Colonic mucosa (tissue), 4 donors: ENCODE results near the gene AMPH. TPM values are rescaled to one million over a fixed set of nuclear protein-coding genes. Genes with fewer than 3 reads are reported as not detected.

ENCODE experiments used
- DNase-seq: peaks from one replicate; pipeline ENCODE4 v3.0.0-alpha.2; 2020
- H3K27ac ChIP-seq: fragments of 200-600 bp; one replicate; pipeline ENCODE4 v1.8.0; 2021
- H3K27me3 ChIP-seq: fragments of 200-600 bp; one replicate; pipeline ENCODE4 v1.8.0; 2021
- H3K36me3 ChIP-seq: fragments of 200-600 bp; one replicate; pipeline ENCODE4 v1.8.0; 2021
- H3K4me1 ChIP-seq: fragments of 200-600 bp; one replicate; pipeline ENCODE4 v1.8.0; 2021; ENCODE audit warnings: mild to moderate bottlenecking
- H3K4me3 ChIP-seq: fragments of 200-600 bp; one replicate; pipeline ENCODE4 v1.8.0; 2021
- H3K9ac ChIP-seq, 2 donors: one replicate each; pipeline ENCODE4 v1.7.0; 2013; ENCODE audit warnings: control low read depth in 2 of 2, low read depth in 2 of 2, low read length in 2 of 2
- H3K9me3 ChIP-seq: fragments of 200-600 bp; one replicate; pipeline ENCODE4 v1.8.0; 2021
- intact Hi-C: fragments of 100-400 bp; cut with DNase I; formaldehyde crosslinking; loops from one replicate; pipeline ENCODE4 v1.14.1; 2022
- total RNA-seq, 2 donors: library from RNA; stranded (reverse); fragmentation: NEBNext Ultra II Directional in 1 of 2; extraction: Animal tissue kit (Norgen Biotek cat#: 25700) in 1 of 2; gene quantifications; one replicate each; pipeline ENCODE4 v1.2.1, GENCODE V29; 2021
- TF ChIP-seq, protein P1 (sequence below): fragments of 200-600 bp; IDR thresholded peaks from one replicate; pipeline ENCODE4 v1.8.0; 2022; ENCODE audit warnings: antibody characterized with exemption, mild to moderate bottlenecking
- donor health status: healthy.
- donor health status: DM: no; HTN: no; CAD: no.
- donor health status: DM: no; HTN: no; CAD: no.

Gene AMPH
- total RNA-seq, 2 donors from 2014 or later = 0.49 to 1.1 TPM

DNA sequence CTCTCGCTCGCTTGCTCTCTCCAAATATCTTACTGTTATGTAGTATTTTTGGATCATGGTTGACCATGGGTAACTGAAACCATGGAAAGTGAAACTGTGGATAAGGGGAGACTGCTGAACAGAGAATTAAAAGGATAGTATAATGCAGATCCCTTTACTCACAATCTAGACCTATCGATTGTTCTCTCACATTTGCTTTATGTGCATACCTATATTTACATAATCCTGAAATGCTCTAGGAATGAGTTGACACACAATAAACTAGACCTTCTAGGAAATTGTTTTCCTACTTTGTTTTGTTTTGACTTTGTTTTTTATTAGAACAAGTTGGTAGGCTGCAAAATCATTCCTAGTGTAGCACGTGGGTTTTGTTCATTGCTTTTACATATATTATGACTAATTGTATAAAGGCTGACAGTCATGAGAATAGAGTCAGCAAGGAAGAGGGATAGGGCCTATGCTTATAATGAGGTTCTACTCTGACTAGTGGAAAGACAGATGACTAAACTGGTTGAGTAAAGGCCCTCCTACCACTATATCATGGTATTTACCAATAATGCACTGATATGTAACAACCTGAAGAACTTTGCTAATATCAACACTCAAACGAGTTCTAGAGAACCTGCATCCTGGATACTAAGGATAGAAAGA is 182.5 kb downstream of the AMPH start:
- intact Hi-C loops = no loop called here
- Histone ChIP-seq H3K4me1 (no peaks in the 10 kb centered on the region), H3K27ac (no peak overlapping the region), H3K36me3 (no peaks in the 10 kb centered on the region), H3K9ac (no peak overlapping the region), H3K27me3 (no peaks in the 10 kb centered on the region), H3K9me3 (no peaks in the 10 kb centered on the region), H3K4me3 (no peak overlapping the region)
- DNase-seq = no peak
- TF ChIP-seq, protein P1, sequence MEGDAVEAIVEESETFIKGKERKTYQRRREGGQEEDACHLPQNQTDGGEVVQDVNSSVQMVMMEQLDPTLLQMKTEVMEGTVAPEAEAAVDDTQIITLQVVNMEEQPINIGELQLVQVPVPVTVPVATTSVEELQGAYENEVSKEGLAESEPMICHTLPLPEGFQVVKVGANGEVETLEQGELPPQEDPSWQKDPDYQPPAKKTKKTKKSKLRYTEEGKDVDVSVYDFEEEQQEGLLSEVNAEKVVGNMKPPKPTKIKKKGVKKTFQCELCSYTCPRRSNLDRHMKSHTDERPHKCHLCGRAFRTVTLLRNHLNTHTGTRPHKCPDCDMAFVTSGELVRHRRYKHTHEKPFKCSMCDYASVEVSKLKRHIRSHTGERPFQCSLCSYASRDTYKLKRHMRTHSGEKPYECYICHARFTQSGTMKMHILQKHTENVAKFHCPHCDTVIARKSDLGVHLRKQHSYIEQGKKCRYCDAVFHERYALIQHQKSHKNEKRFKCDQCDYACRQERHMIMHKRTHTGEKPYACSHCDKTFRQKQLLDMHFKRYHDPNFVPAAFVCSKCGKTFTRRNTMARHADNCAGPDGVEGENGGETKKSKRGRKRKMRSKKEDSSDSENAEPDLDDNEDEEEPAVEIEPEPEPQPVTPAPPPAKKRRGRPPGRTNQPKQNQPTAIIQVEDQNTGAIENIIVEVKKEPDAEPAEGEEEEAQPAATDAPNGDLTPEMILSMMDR = no peak

DNA sequence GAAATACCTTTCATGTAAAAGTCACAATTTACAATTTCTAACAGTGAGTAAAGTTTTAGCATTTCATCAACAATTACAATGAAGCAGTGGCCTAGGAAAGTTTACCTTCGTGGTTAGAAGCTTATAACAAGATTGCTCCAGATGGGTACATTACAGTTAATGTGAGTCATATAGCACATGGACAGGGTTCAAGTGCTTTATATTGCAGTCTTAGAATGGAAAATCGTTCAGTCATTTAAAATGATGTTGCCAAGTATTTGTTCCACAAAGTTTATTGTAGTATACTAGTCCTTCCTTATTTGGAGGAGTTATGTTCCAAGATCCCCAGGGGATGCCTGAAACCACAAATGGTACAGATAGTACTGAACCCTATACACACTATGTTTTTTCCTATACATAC is 183.1 kb downstream of the AMPH start:
- H3K9me3 ChIP-seq = no peaks in the 10 kb centered on the region
- intact Hi-C loops = no loop called here
- no peak overlapping the region for H3K9ac ChIP-seq
- no peak overlapping the region for H3K27ac ChIP-seq
- no peaks in the 10 kb centered on the region for H3K27me3 ChIP-seq
- H3K4me1 ChIP-seq = no peaks in the 10 kb centered on the region
- no peak overlapping the region for H3K4me3 ChIP-seq
- TF ChIP-seq, protein P1 = no peak
- H3K36me3 ChIP-seq = no peaks in the 10 kb centered on the region
- no peak for DNase-seq

DNA sequence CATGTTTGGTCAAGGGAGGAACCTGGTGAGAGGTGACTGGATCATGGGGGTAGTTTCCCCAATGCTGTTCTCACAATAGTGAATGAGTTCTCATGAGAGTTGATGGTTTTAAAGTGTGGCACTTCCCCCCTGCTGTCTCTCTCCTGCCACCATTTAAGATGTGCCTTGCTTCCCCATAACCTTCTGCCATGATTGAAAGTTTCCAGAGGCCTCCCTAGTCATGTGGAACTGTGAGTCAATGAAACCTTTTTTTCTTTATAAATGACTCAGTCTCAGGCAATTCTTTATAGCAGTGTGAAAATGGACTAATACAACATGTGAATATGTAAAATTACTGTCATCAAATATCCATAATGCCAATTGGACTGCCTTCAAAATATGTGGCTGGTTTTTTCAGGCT is 192.2 kb downstream of the AMPH start:
- H3K4me3 ChIP-seq = no peak overlapping the region
- no peak for DNase-seq
- TF ChIP-seq, protein P1 = no peak
- intact Hi-C loops = no loop called here
- H3K4me1 ChIP-seq = no peaks in the 10 kb centered on the region
- no peaks in the 10 kb centered on the region for H3K36me3 ChIP-seq
- no peaks in the 10 kb centered on the region for H3K27me3 ChIP-seq
- no peaks in the 10 kb centered on the region for H3K9me3 ChIP-seq
- no peak overlapping the region for H3K9ac ChIP-seq
- no peak overlapping the region for H3K27ac ChIP-seq

DNA sequence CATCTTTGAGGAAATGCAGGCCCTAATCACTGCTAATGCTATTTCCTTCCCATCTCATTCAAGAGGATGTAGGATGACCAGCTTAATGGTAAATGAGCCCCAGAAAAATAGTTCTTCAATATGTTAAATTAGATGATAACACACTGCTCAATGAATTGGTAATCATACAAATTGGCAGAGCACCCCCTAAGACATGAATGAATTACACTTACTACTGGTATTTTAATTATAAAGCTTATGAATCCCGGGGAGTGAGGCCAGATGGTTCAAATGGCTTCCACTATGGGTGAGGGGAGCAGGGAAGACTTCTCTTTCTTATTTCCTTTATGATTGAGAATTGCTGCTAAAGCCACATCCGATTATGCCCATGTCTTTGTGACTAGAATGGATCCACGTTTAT is 198.5 kb downstream of the AMPH start:
- no peak overlapping the region for H3K27ac ChIP-seq
- no peaks in the 10 kb centered on the region for H3K27me3 ChIP-seq
- no peaks in the 10 kb centered on the region for H3K4me1 ChIP-seq
- no peaks in the 10 kb centered on the region for H3K9me3 ChIP-seq
- intact Hi-C loops = no loop called here
- no peak overlapping the region for H3K4me3 ChIP-seq
- TF ChIP-seq, protein P1 = no peak
- H3K9ac ChIP-seq = no peak overlapping the region
- DNase-seq = no peak
- no peaks in the 10 kb centered on the region for H3K36me3 ChIP-seq

DNA sequence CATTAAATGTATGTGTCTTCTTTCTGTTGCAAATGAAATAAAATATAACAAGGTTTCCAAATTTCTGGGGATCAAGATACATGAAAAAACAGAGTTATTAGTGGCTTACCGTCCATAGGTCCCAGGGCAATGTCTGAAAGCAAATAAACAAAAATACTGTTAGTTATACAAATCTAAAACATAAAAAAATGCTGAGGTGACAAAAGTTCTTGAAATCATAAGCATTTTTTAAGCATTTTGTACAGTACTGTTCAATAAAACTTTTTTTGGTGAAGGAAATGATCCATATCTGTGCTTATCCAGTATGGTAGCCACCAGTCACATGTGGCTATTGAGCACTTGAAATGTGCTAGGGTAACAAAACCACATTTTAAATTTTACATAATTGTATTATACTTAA is 199.1 kb downstream of the AMPH start:
- no peaks in the 10 kb centered on the region for H3K27me3 ChIP-seq
- TF ChIP-seq, protein P1 = no peak
- no peak overlapping the region for H3K4me3 ChIP-seq
- H3K9ac ChIP-seq = no peak overlapping the region
- no peak for DNase-seq
- no peak overlapping the region for H3K27ac ChIP-seq
- intact Hi-C loops = no loop called here
- no peaks in the 10 kb centered on the region for H3K36me3 ChIP-seq
- no peaks in the 10 kb centered on the region for H3K9me3 ChIP-seq
- no peaks in the 10 kb centered on the region for H3K4me1 ChIP-seq
